Smooth muscle cell (in vitro differentiated cells): ENCODE results near the gene PLXDC2. TPM values are rescaled to one million over a fixed set of nuclear protein-coding genes. Genes with fewer than 3 reads are reported as not detected.

Experiments used
- DNase-seq: peaks from one replicate; lab custom pipeline; 2025; ENCODE audit not compliant: unreplicated experiment; lab: John Stamatoyannopoulos, UW
- H2AFZ ChIP-seq: fragments of 200-600 bp; sonication (generic); 2 replicates; pipeline ENCODE4 v1.6.0; 2016; ENCODE audit warnings: antibody characterized with exemption, low read depth, mild to moderate bottlenecking
- H3F3A ChIP-seq: fragments of 200-600 bp; sonication (generic); 2 replicates; pipeline ENCODE4 v1.6.0; 2017; ENCODE audit warnings: antibody characterized with exemption, low read depth
- H3K27ac ChIP-seq: fragments of 200-600 bp; sonication (generic); 2 replicates; pipeline ENCODE4 v1.5.1; 2016; ENCODE audit warnings: low read depth, mild to moderate bottlenecking
- H3K27me3 ChIP-seq: fragments of 200-600 bp; sonication (generic); 2 replicates; pipeline ENCODE4 v1.6.1; 2016; ENCODE audit warnings: low read depth, mild to moderate bottlenecking
- H3K36me3 ChIP-seq: fragments of 200-600 bp; sonication (generic); 2 replicates; pipeline ENCODE4 v1.5.1; 2016; ENCODE audit warnings: low read depth
- H3K4me1 ChIP-seq: fragments of 200-600 bp; sonication (generic); 2 replicates; pipeline ENCODE4 v1.5.1; 2016; ENCODE audit warnings: low read depth
- H3K4me2 ChIP-seq: fragments of 200-600 bp; sonication (generic); 2 replicates; pipeline ENCODE4 v1.6.0; 2016; ENCODE audit warnings: mild to moderate bottlenecking
- H3K4me3 ChIP-seq: fragments of 200-600 bp; sonication (generic); 2 replicates; pipeline ENCODE4 v1.5.1; 2016; ENCODE audit warnings: mild to moderate bottlenecking
- H3K79me2 ChIP-seq: fragments of 200-600 bp; sonication (generic); 2 replicates; pipeline ENCODE4 v1.6.0; 2016; ENCODE audit warnings: low read depth, mild to moderate bottlenecking
- H3K9ac ChIP-seq: fragments of 200-600 bp; sonication (generic); 2 replicates; pipeline ENCODE4 v1.6.0; 2016; ENCODE audit warnings: low read depth
- H3K9me3 ChIP-seq: fragments of 200-600 bp; sonication (generic); replicated peaks from 2 replicates; pipeline ENCODE4 v1.5.1; 2016; ENCODE audit warnings: low read depth
- H4K20me1 ChIP-seq: fragments of 200-600 bp; sonication (generic); 2 replicates; pipeline ENCODE4 v1.6.0; 2016; ENCODE audit warnings: low read depth
- CTCF ChIP-seq: fragments of 200-600 bp; sonication (generic); IDR thresholded peaks from 2 replicates; pipeline ENCODE4 v1.5.1; 2017; ENCODE audit warnings: borderline replicate concordance, mild to moderate bottlenecking, antibody characterized with exemption; ENCODE audit not compliant: insufficient read depth, poor library complexity, severe bottlenecking
- WGBS: methylation state at CpG from one replicate; pipeline ENCODE4 v1.1.7; 2016; ENCODE audit warnings: low lambda C conversion rate; 5-methylcytosine and 5-hydroxymethylcytosine counted together
- polyA plus RNA-seq: library from polyadenylated mRNA; unstranded; fragments of >200 nt; fragmentation: Nextera tagmentation; extraction: Ambion mirVana; gene quantifications from 2 replicates; pipeline ENCODE4 v1.2.1, GENCODE V29; 2016
- total RNA-seq: library from RNA; depleted of rRNA; stranded (reverse); fragments of >200 nt; gene quantifications from 2 replicates; pipeline ENCODE4 v1.2.3, GENCODE V29; 2014

The PLXDC2 gene
- total and polyA plus RNA-seq, 2 experiments from 2014 or later, result 7.3 to 24.9 TPM

- Histone ChIP-seq H3K4me2 (no peak overlapping the region), H3K27me3 (no peaks in the 10 kb centered on the region), H3K4me1 (peaks cover 3% of the 10 kb centered on the region), H3K4me3 (no peak overlapping the region), H3K79me2 (no peaks in the 10 kb centered on the region), H3K36me3 (no peaks in the 10 kb centered on the region), H4K20me1 (no peaks in the 10 kb centered on the region), H2AFZ (no peak overlapping the region), H3K9ac (no peak overlapping the region), H3F3A (peaks cover 8% of the 10 kb centered on the region), H3K9me3 (no peaks in the 10 kb centered on the region), H3K27ac (no peak overlapping the region)
- no peak for DNase-seq
- WGBS, result 94% methylated on average over 3 of the region's 3 CpGs
- TF ChIP-seq CTCF, result no peak
Observed at GRCh38 chr10:19933772-19934171, 117.5 kb downstream of the PLXDC2 start.

- Histone ChIP-seq H3K9me3 (no peaks in the 10 kb centered on the region), H3K4me1 (peaks cover 3% of the 10 kb centered on the region), H3K27me3 (no peaks in the 10 kb centered on the region), H3K4me2 (no peak overlapping the region), H4K20me1 (no peaks in the 10 kb centered on the region), H3F3A (peaks cover 2% of the 10 kb centered on the region), H3K4me3 (no peak overlapping the region), H3K27ac (no peak overlapping the region), H3K79me2 (no peaks in the 10 kb centered on the region), H3K36me3 (no peaks in the 10 kb centered on the region), H3K9ac (no peak overlapping the region), H2AFZ (no peak overlapping the region)
- WGBS, result 93% methylated on average over 3 of the region's 3 CpGs
- DNase-seq, result no peak
- TF ChIP-seq CTCF, result no peak
Observed at GRCh38 chr10:19935176-19935575, 118.9 kb downstream of the PLXDC2 start.

- Histone ChIP-seq H3K4me2 (no peak overlapping the region), H4K20me1 (no peaks in the 10 kb centered on the region), H3F3A (no peaks in the 10 kb centered on the region), H3K79me2 (no peaks in the 10 kb centered on the region), H3K9ac (no peak overlapping the region), H3K27me3 (no peaks in the 10 kb centered on the region), H3K27ac (no peak overlapping the region), H2AFZ (no peak overlapping the region), H3K4me3 (no peak overlapping the region), H3K36me3 (no peaks in the 10 kb centered on the region), H3K4me1 (peaks cover 12% of the 10 kb centered on the region), H3K9me3 (no peaks in the 10 kb centered on the region)
- TF ChIP-seq CTCF, result no peak
- DNase-seq, result no peak
- WGBS, result 97% methylated on average over 2 of the region's 2 CpGs
Observed at GRCh38 chr10:19936289-19936688, 120.1 kb downstream of the PLXDC2 start.

GRCh38 chr10:19937989-19938388 lies 121.8 kb downstream of the PLXDC2 start:
- Histone ChIP-seq H3K4me3 (no peak overlapping the region), H3F3A (peaks cover 8% of the 10 kb centered on the region), H3K27me3 (no peaks in the 10 kb centered on the region), H3K4me2 (no peak overlapping the region), H3K4me1 (peaks cover 17% of the 10 kb centered on the region), H2AFZ (no peak overlapping the region), H3K9me3 (no peaks in the 10 kb centered on the region), H3K79me2 (no peaks in the 10 kb centered on the region), H4K20me1 (peaks cover 4% of the 10 kb centered on the region), H3K9ac (no peak overlapping the region), H3K36me3 (no peaks in the 10 kb centered on the region), H3K27ac (no peak overlapping the region)
- no peak for DNase-seq
- TF ChIP-seq CTCF, result no peak
- WGBS, result 96% methylated on average over 1 of the region's 1 CpG
